Endothelial cell of umbilical vein (primary cell): Measurements from ENCODE around the gene ANG.

Source experiments
- CTCF ChIP-seq, 2 donors: IDR thresholded peaks; 1 replicate in 1 of 2; 2 replicates in 1 of 2; pipeline ENCODE4 v1.5.1; 2011; ENCODE audit warnings: low read length in 2 of 2, mild to moderate bottlenecking in 2 of 2, moderate library complexity in 2 of 2, control low read depth in 1 of 2, inconsistent platforms in 1 of 2, low read depth in 1 of 2; ENCODE audit not compliant: insufficient read depth in 1 of 2; ENCODE audit errors: extremely low read depth in 1 of 2
- EZH2 ChIP-seq: IDR thresholded peaks from 2 replicates; pipeline ENCODE4 v1.6.1; 2012; ENCODE audit warnings: borderline replicate concordance, low read depth, mild to moderate bottlenecking, moderate library complexity, low read length, inconsistent platforms; ENCODE audit not compliant: severe bottlenecking
- JUN ChIP-seq: IDR thresholded peaks from 2 replicates; pipeline ENCODE4 v1.6.1; 2011; ENCODE audit warnings: borderline replicate concordance, low read depth; ENCODE audit not compliant: insufficient read length, insufficient read depth
- MAX ChIP-seq: IDR thresholded peaks from 2 replicates; pipeline ENCODE4 v1.6.1; 2011; ENCODE audit not compliant: insufficient read depth, insufficient read length
- MYC ChIP-seq: IDR thresholded peaks from one replicate; pipeline ENCODE4 v1.6.1; 2011; ENCODE audit warnings: mild to moderate bottlenecking, low read depth, low read length
- POLR2A ChIP-seq: IDR thresholded peaks from 2 replicates; pipeline ENCODE4 v1.6.1; 2012; ENCODE audit warnings: low read depth, mild to moderate bottlenecking, control low read depth, low read length
- POLR2AphosphoS5 ChIP-seq: IDR thresholded peaks from 2 replicates; pipeline ENCODE4 v1.6.1; 2012; ENCODE audit warnings: low read depth, mild to moderate bottlenecking, control low read depth, low read length, moderate library complexity; ENCODE audit not compliant: insufficient read depth

- no peak for TF ChIP-seq CTCF (IDR thresholded peaks at IDR 0.05; ENCODE audit: extremely low read depth in 1 of 2, insufficient read depth in 1 of 2, low read depth in 1 of 2, low read length in 2 of 2)
- TF ChIP-seq POLR2A: no peak
- no peak for TF ChIP-seq MAX
- TF ChIP-seq MYC: no peak
- no peak for TF ChIP-seq POLR2AphosphoS5
- TF ChIP-seq EZH2: no peak
- TF ChIP-seq JUN: no peak
Observed at GRCh38 chr14:20661197-20661596, 27.4 kb upstream of the ANG start.
